Activated CD8-positive, alpha-beta memory T cell treated with anti-CD3 and anti-CD28 coated beads, Interleukin-2, amount 50 U/mL, for 4 hours (primary cell): Measurements from ENCODE around the gene SRSF4.
"Not testable (repeated sequence)": the region's sequence is repeated elsewhere in the genome, so short reads cannot be mapped to it uniquely, and the experiment has no call there.

Experiments
- DNase-seq: peaks from one replicate; pipeline ENCODE4 v3.0.0-alpha.2; 2020

SRSF4 gene

DNA sequence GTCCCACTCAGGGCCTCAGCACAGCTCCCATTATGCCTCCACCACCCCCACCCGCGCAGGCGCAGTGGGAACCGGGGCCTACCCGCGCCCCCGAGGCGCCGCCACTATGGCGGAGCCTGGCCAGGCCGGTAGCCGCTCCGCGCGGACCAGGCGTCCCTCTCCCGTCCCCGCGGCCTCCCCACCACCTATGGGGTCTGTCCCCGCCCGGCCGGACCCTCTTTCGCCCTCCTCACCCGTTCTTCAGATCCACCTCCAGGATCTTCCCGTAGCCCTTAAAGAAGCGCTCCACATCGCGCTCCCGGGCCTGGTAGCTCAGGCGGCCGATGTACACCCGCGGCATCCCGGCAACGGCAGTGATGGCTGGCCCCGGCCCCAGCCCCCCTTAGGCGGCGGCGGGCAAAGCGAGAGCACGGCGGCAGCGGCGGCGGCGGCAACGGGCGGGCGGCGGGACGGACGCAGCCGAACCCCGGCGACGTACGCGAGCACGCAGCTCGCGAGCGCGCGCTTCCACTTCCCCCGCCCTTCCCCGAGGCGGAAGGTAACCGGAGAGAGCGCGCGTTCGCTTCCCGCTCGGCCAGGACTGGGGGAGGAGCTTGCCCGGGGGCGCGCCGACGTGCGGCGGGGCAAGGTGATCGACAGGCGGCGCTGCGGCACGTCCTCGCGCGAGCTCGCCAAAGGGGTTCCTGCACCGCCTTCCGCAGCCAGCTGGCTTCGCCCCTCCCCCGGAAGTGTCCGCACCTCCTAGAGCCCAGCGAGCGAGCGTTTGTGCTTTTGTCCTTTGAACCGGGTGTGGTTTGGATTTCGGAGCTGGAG, at the start of gene SRSF4:
Gene SRSF4, minus strand, starts transcription at position 488 of the 813 bp plus-strand sequence. Its CDS starts 148 bp downstream, at position 340.
- DNase-seq: peak; percentile 99

DNA sequence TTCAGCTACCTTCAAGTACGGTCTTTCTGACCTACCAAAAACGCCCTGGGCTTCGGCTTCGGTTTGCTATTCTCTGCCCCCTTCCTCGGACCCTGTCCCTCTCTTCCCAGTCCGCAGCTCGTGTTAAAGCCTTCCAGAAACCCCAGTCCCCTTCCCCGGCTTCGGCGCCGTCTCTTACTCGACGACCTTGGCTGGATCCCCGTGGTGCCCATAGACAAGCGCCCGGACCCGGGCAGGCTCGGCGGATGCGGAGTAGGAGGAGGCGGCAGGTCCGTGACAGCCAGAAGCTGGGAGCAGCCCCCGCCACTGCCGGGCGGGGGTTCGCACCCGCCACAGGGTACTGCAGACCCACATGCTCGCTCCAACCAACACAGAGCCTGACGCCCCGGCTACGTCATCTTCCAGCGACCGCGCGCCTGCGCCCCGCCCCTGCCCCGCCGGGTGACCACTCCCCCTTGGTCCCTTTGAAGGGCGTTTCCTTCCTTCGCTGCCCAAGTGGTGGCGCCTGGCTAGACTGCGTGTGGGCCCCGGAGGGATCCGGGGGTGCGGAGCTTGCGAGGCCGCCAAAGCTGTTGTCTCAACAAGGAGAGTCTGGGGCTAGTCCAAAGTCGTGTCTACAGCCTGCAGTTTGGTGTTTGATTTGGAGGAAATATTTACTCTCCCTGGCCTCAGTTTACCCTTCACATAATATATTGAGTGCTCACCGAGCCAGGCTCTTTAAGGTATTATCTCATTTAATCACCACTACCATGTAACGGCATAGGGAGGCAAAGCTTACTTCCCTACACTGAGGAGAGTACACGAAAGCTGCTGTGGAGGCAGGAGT, 49.1 kb upstream of the SRSF4 start, which contains the start of gene MECR:
Gene MECR, minus strand, starts transcription at position 382 of the 826 bp plus-strand sequence. Its CDS starts 28 bp downstream, at position 354.
- DNase-seq: peak; percentile 97

DNA sequence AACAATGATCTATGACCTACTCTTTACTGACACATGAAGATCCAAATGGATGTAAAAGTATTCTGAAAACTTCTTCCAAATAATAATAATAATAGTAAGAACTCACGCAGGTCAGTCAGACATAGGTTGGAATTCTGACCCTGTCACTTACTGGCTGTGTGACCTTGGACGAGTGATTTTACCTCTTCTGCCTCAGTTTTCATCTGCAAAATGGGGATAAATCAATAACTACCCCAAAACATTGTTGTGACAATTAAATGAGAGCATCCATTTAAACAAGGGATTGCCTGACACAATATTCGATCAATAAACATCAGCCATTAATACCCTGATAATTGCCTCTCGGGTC, 48.5 kb upstream of the SRSF4 start:
- DNase-seq: no peak

DNA sequence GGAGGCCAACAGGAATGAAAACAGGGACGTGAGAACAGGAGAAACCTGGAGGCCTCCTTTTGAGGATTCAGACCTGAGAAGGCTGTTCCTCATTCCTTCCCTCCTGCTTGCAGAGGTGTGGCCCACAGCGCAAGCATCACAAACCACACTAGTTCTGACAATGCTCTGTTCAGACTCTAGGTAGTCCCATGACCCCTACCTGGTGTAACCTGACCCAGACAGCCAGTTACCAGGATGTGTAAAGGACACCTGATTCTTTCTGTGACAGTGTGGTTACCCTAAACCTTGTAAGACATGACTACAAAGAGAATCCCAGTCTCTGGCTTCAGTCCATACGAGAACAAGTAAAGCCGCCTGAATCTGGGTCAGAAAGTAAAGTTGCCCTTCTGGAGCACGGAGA, 45.8 kb upstream of the SRSF4 start:
- DNase-seq: no peak

DNA sequence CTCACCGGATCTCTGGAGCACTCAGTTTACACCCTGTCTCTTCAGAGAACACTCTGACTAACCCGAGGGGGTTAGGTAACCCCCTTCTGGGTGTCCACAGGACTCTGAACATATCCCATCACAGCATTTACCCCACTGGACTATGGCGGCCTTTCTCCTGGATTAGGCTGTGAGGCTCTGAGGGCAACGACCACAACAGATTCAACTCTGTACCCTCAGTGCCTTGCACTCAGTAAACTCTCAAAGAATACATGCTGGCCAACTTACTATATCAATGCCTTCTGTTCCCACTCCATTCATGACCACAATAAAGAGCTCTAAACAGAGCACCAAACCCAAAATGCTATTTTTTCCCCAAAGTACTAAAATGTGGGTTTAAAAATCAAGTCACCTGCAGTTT, 43.7 kb upstream of the SRSF4 start:
- DNase-seq: no peak

DNA sequence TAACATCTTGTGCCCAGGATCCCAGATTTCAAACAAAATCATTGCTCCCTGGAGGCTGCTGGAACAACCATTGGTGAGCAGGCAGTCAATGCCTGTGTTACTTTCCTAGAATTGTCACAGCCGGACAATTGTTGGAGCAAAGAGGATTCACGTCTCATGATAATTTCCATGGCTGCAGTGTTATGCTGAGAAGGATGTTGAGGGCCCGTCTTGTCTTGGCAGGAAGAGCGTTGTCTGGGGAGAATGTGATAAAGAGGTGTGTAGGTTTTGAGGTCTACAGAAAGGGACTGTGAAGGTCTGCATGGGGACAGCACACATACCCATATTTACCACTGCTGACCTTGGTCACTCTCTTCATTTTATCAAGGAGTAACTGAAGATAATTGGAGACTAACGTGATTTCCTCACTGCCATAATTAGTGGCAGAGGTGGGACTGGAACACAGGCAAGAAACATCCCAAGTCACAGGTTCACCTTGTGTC, 42.7 kb upstream of the SRSF4 start:
- no peak for DNase-seq

DNA sequence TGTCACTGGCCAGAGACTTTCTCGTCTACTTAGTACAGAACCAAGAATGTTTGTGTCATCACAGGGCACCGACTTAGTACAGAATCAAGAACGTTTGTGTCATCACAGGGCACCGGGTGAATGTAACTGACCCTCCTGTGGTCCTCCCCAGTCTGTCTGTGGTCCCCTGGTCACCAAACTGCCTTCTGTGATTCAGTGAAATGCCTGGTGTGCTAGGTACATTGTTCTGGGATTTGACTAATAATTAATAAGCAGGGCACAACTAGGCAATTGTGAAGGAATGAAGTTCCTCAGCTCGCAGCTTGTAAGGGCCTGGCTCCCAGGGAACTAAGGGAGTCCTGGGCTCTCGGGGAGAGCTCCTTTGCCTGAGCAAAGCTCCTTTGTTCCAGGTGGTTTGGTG, 41.8 kb upstream of the SRSF4 start:
- DNase-seq: no peak

DNA sequence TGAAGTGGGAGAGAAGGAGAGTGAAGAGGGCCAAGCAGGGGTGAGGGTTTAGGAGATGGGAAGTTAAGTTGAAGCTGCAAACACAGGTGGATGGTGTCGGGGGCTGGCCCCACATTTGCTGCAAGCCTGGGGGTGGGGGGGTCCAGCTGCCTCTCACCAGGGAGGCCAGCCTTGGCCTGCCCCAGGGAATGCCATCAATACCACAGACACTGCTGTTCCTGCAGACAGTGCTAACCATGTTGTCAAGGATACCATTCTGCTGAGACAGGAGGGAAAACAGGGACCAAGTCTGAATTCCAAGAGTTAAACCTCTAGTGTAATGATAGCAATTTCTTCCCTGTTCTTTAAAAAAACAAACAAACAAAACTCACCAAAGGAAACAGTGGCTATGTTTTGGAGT, 41.0 kb upstream of the SRSF4 start:
- no peak for DNase-seq

DNA sequence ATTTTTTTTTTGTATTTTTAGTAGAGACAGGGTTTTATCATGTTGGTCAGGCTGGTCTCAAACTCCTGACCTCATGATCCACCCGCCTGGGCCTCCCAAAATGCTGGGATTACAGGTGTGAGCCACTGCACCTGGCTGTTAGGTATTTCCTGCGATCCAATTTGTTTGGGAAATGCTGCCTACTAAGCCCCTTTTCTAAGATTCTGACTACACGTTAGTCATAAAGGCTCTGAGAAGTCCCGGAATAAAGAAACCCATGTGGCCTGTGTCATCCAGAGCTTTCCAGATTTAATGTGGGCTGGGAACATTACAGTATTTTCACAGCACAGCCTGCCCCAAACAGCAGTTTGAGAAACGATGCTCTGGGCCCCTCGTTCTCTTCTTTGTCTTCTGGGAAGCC, 40.6 kb upstream of the SRSF4 start:
- not testable (repeated sequence) for DNase-seq

DNA sequence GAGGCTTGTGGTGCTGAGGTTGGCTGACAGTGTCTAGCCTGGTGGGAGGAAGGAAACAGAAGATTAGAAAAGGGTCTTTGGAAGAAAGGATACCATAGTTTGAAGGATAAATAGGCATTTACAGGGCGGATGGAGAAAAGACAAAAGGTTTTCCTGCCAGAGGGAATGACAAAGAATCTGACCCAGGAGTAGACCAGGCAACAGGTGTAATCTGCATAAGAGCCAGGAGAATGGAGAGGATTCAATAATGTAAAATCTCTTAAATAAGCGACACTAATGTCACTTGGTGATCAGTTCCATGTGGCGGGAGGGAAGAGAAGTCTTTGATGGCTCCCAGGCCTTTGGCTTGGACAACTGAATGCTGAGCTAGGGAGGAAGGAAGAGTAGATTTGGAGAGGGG, 39.6 kb upstream of the SRSF4 start:
- DNase-seq: no peak

DNA sequence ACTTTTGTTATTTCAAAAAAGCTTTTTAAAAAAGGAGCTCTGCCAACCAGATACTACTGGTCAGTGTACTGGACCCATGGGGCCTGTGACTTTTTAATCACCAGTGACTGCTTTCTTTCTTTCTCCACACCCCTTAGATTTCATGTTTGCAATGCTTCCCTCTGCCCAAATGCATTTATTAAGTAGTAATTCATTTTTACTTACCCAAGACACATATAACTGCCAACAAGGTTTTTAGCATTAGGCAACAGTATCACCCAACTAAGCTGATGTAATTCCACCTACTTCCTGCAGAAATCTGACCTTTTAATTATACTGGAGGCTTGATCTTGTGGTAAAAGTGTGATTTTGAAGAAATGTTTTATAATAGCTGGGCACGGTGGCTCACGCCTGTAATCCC, 36.5 kb upstream of the SRSF4 start:
- no peak for DNase-seq

DNA sequence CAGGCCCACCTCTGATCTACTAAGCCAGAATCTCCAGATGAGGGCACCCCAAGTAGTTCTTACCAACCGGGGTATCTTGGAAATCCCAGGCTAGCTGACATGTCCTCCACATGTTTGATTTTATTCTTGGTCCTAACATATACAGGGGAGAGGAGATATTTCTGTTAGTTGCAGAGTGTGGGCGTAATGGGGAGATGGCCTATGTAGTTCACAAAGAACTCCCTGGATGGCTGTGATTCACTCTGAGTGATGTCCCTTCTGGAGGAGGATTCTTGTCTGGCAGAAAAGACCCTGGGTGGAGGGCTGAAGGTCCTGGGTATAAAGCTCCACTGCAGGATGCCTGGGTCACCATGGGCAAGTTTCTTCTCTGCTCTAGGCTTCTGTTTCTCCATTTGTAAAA, 35.9 kb upstream of the SRSF4 start:
- no peak for DNase-seq

DNA sequence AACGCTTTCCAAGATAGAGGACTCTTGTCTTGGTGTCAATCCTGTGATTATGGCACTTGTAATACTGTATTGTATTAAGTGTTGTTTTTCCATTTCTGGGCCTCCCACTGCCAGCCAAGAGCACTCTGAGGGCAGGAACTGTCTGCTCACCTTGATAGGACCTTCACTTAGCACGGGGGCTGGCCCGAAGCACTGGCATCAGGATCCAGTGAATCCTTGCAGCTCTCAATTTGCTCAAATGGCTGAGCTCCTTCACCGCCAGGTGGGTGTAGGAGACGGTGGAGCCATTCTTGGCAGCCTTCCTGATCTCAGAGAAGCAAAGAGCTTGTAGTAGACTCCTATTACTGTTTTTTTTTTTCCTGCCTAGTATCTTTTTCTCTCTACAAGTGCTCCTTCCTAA, 31.4 kb upstream of the SRSF4 start:
- DNase-seq: no peak

DNA sequence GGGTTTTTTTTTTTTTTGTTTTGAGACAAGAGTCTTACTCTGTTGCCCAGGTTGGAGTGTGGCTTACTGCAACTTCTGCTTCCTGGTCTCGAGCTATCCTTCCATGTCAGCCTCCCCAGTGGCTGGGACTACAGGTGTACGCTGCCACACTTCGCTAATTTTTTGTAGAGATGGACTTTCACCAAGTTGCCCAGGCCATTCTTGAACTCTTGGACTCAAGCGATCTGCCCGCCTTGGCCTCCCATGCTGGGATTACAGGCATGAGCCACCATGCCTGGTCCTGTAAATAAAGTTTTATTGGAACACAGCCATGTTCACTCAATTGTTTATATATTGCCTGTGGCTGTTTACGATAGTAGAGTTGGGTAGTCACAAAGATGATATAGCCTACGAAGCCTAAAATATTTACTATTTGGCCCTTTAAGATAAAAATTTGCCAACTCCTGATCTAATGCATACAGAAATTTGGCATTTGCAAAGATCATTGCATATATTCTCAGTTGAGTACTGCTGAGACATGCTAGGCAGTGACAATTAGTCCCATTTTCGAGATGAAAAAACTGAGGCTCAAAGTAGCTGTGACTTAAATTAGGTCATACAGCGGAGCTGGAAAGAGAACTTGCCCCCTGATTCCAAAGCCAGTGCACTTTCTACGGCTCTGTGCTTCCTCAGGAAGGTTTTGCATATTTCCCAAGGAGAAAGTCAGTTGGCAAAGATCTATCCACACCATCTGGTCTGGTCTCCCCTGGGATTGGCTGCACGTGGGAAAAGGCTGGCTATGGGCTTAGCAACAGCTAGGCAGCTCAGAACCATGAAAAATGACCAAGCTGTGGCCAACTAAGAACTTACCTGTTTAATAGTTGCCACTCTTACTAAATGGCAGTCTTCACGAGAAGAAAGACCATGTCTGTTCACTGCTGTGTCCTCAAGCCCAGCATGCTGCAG, 29.7 kb upstream of the SRSF4 start:
- DNase-seq: no peak

DNA sequence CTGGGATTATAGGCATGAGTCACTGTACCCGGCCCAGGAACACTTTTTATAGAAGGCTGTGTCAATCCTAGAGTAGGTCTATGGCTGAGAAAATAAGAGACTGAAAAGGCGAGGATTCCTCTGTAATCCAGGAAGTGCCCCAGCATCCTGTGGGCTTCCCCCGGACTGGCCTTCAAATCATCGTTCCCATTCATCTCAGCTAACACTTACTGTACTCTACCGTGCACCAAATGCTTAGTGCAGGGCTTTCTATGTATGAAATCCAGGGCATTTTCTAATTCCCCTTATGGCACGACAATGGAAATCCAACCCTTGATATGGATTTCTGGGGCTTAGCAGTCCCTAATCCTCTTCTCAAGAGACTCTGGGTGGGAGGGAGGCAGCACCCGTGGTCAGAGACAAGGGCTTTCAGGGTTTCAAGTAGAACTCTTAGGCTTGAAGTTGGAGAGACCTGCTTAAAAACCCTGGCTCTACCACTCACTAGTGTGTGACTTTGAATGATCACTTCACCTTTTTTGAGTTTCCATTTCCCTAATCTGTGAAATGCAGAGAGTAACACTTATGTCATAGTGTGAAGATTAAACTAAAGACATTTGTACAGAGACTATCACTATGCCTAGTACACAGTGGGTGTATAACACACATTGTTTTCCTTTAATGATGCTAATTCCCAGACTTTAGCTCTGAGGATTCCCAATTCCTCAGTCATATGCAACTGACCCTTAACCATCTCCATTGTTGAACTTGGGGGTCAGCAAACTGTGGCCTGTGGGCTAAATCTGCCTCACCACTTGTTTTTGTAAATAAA, 28.8 kb upstream of the SRSF4 start:
- no peak for DNase-seq

DNA sequence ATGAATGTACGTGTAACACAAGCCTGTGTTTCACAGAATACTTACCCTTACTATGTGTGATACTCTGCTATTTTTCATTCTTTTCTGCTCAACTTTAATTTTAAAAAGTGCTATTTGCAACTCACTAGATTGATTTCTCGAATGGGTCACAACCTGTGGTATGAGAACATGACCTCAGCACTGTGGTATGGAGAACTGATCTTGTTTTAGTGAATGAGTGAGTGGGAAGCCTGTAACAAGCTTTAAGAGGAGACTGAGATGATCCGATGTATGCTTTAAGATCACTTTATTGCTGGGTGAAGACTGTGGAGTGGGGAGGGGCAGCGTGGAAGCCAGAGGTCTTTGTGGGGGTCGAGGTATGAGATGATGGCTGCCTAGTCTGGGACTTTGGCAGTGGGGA, 27.5 kb upstream of the SRSF4 start:
- DNase-seq: no peak

DNA sequence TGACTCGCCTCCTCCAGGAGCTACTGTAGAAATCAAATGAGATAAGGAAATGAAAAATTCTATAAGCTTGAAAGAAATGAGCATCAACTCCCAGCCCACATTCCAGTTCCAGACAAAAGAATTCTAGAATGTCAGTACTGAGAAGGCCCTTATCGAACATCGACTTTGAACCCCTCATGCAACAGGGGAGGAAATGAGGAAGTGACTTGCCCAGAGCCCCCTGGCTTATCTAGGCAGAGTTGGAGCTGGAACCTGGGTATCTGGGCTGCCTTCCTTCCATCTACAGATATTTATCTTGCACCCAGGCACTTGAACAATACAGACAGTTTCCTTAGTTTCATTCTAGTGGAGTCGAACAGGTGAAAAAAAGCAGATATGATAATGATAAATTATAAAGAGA, 26.7 kb upstream of the SRSF4 start:
- no peak for DNase-seq

DNA sequence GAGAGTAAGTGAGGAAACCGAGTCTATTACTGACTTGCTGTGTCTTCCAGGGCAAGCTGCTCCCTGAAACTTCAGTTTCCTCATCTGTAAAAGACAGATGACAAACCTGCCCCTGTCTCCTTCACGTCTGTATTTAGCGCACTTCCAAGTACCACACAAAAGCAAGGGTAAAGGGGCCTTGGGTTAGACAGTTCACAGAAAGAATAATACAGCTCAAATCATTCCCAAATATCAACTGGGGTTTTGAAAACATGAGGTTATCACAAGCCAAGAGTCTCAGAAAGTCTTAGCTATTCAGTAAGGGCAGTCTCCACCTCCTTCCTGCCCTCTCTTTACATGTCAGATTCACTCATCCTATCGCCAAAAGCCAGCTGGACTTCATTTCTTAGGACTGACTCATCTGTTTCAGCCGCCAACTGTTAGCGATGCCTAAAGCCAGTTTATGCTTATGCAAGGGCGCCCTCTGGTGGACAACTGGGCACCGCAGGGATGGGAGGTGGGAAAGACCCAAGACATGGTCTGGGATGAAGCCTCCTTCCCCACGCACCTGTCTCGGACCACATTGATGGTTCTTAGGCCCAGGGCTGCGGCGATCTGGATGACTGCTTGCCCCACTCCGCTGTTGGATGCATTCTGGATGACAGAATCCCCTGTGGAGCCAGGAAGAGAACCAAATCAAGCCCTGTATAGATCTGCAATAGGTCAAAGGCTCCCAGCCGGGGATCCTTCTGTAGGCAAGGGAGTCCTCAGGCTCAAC, 21.1 kb upstream of the SRSF4 start:
- DNase-seq: peak; percentile 91

DNA sequence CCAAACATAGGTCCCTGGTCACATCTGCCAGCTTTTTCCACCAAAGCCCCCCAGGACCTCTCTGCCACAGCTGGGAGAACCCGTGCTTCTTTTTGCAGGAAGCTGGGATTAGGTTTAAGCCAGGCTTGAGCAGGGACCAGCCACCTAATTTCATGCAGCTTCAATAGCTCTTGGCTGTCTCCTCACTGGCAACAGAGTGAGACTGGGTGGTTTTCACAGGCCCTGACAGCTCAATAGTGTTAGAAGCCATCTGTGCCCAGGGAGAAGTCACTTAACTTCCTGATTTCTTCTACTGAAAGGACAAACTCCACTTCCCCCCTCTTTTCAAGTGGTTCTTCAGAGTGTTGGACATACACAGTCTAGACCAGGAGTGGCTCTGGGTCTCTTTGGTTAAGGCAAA, 20.4 kb upstream of the SRSF4 start:
- no peak for DNase-seq

DNA sequence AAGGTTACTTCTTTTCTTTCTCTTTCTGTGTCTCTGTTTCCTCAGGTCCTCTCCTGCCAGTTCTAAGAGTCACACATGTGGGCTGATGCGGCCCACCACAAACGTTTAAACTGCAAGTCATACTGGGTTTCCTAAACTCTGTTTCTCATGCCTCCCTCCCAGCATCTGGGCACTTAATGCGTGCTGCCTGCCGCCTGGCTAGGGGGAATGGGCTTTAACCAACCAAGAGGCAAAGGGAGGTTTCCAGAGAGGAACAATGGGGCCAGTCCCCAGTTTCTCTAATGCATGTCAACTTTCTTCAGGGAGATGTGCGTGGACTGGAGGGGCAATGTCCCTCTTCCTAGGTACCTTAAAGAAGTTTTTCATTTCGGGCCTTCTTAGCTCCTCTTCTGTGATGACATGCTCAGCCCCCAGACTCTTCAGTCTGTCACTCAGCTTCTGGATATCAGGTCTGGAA, 19.9 kb upstream of the SRSF4 start:
- DNase-seq: no peak
